ENCODE data around the gene ATAD2B.
A peak's percentile ranks its signal among the peaks of the same experiment; 100 is the strongest.
"Not testable (repeated sequence)": the region's sequence is repeated elsewhere in the genome, so short reads cannot be mapped to it uniquely, and the experiment has no call there.

The ATAD2B gene

GRCh38 chr2:23723029-23723428 lies 203.9 kb downstream of the ATAD2B start:
- not testable (repeated sequence) for DNase-seq

GRCh38 chr2:23722255-23722654 lies 204.7 kb downstream of the ATAD2B start:
- no peak for DNase-seq

GRCh38 chr2:23721454-23721826 lies 205.5 kb downstream of the ATAD2B start:
- DNase-seq = no peak

GRCh38 chr2:23720705-23721453 lies 206.0 kb downstream of the ATAD2B start:
- no peak for DNase-seq

GRCh38 chr2:23719716-23720115 lies 207.2 kb downstream of the ATAD2B start:
- no peak for DNase-seq

- no peak for DNase-seq
Observed at GRCh38 chr2:23718931-23719700, 207.8 kb downstream of the ATAD2B start.

- no peak for DNase-seq
Observed at GRCh38 chr2:23713351-23713750, 213.6 kb downstream of the ATAD2B start.

GRCh38 chr2:23712756-23713151 lies 214.2 kb downstream of the ATAD2B start:
- DNase-seq = no peak

- DNase-seq = peak; percentile 22
Observed at GRCh38 chr2:23711979-23712755, 214.8 kb downstream of the ATAD2B start.

GRCh38 chr2:23709311-23709710 lies 217.6 kb downstream of the ATAD2B start:
- DNase-seq = no peak

GRCh38 chr2:23708771-23709170 lies 218.2 kb downstream of the ATAD2B start:
- DNase-seq = no peak

GRCh38 chr2:23707096-23707495 lies 219.8 kb downstream of the ATAD2B start:
- no peak for DNase-seq

GRCh38 chr2:23706613-23707078 lies 220.3 kb downstream of the ATAD2B start:
- DNase-seq = no peak

- DNase-seq = no peak
Observed at GRCh38 chr2:23705771-23706612, 220.9 kb downstream of the ATAD2B start.

- no peak for DNase-seq
Observed at GRCh38 chr2:23703583-23704385, 223.1 kb downstream of the ATAD2B start.

- DNase-seq = no peak
Observed at GRCh38 chr2:23703037-23703582, 223.8 kb downstream of the ATAD2B start.

- no peak for DNase-seq
Observed at GRCh38 chr2:23700627-23701026, 226.3 kb downstream of the ATAD2B start.

- no peak for DNase-seq
Observed at GRCh38 chr2:23699580-23699925, 227.4 kb downstream of the ATAD2B start.

GRCh38 chr2:23698721-23699579 lies 228.0 kb downstream of the ATAD2B start:
- no peak for DNase-seq
